ENCODE results near the gene GHDC.

GRCh38 chr17:42214156-42214555 is 19.9 kb upstream of the GHDC start:
- TF ChIP-seq POLR2A (IDR thresholded peaks at IDR 0.05) (no peak), CTCF (IDR thresholded peaks at IDR 0.05) (no peak)

All from Peyer's patch (tissue), 4 donors.